Progenitor cell of endocrine pancreas (in vitro differentiated cells): ENCODE results near the gene CCDC146. TPM values are rescaled to one million over a fixed set of nuclear protein-coding genes. Genes with fewer than 3 reads are reported as not detected.

Experiments
- DNase-seq: peaks from one replicate; pipeline ENCODE4 v3.0.0; 2021; ENCODE audit warnings: low spot score; ENCODE audit not compliant: unreplicated experiment
- H3K27ac Mint-ChIP-seq: 2 replicates; pipeline ENCODE4 v1.8.0; 2021; ENCODE audit warnings: mild to moderate bottlenecking, moderate library complexity, mixed read lengths
- H3K27me3 Mint-ChIP-seq: 2 replicates; pipeline ENCODE4 v1.8.0; 2021; ENCODE audit warnings: mixed read lengths
- H3K36me3 Mint-ChIP-seq: 2 replicates; pipeline ENCODE4 v1.8.0; 2022; ENCODE audit warnings: mixed read lengths; ENCODE audit not compliant: insufficient read depth
- H3K4me1 Mint-ChIP-seq: 2 replicates; pipeline ENCODE4 v1.8.0; 2021; ENCODE audit warnings: low read depth, mixed read lengths
- H3K4me3 Mint-ChIP-seq: 2 replicates; pipeline ENCODE4 v1.8.0; 2021; ENCODE audit warnings: low read depth, mild to moderate bottlenecking, moderate library complexity, mixed read lengths
- H3K9me3 Mint-ChIP-seq: 2 replicates; pipeline ENCODE4 v1.8.0; 2021; ENCODE audit warnings: low read depth, mixed read lengths
- CTCF ChIP-seq: fragments of 200-600 bp; sonication (generic); IDR thresholded peaks from one replicate; pipeline ENCODE4 v1.5.0; 2021; ENCODE audit warnings: antibody characterized with exemption, mild to moderate bottlenecking; ENCODE audit not compliant: unreplicated experiment
- total RNA-seq: library from RNA; stranded (reverse); gene quantifications from 2 replicates; pipeline ENCODE4 v1.2.1, GENCODE V29; 2021

The CCDC146 gene
- total RNA-seq, 1 donor from 2014 or later, result 14.8 TPM

GRCh38 chr7:77258593-77258992 lies 136.2 kb downstream of the CCDC146 start:
- no peak overlapping the region for H3K4me3 Mint-ChIP-seq
- TF ChIP-seq CTCF, result no peak
- no peaks in the 10 kb centered on the region for H3K9me3 Mint-ChIP-seq
- no peak for DNase-seq
- H3K4me1 Mint-ChIP-seq, result no peaks in the 10 kb centered on the region
- H3K27me3 Mint-ChIP-seq, result no peaks in the 10 kb centered on the region
- no peak overlapping the region for H3K27ac Mint-ChIP-seq
- peaks cover 3% of the 10 kb centered on the region for H3K36me3 Mint-ChIP-seq

GRCh38 chr7:77262316-77262715 lies 139.9 kb downstream of the CCDC146 start:
- no peak overlapping the region for H3K27ac Mint-ChIP-seq
- no peaks in the 10 kb centered on the region for H3K9me3 Mint-ChIP-seq
- peaks cover 3% of the 10 kb centered on the region for H3K36me3 Mint-ChIP-seq
- no peak for TF ChIP-seq CTCF
- no peak overlapping the region for H3K4me3 Mint-ChIP-seq
- H3K4me1 Mint-ChIP-seq, result no peaks in the 10 kb centered on the region
- no peak for DNase-seq
- no peaks in the 10 kb centered on the region for H3K27me3 Mint-ChIP-seq

GRCh38 chr7:77265666-77266065 lies 143.3 kb downstream of the CCDC146 start:
- no peaks in the 10 kb centered on the region for H3K27me3 Mint-ChIP-seq
- no peak overlapping the region for H3K27ac Mint-ChIP-seq
- DNase-seq, result no peak
- no peaks in the 10 kb centered on the region for H3K4me1 Mint-ChIP-seq
- H3K36me3 Mint-ChIP-seq, result peaks cover 3% of the 10 kb centered on the region
- H3K4me3 Mint-ChIP-seq, result no peak overlapping the region
- no peaks in the 10 kb centered on the region for H3K9me3 Mint-ChIP-seq
- no peak for TF ChIP-seq CTCF

GRCh38 chr7:77266291-77266794 lies 143.9 kb downstream of the CCDC146 start:
- H3K27ac Mint-ChIP-seq, result no peak overlapping the region
- no peaks in the 10 kb centered on the region for H3K9me3 Mint-ChIP-seq
- DNase-seq, result no peak
- no peak overlapping the region for H3K4me3 Mint-ChIP-seq
- H3K4me1 Mint-ChIP-seq, result no peaks in the 10 kb centered on the region
- H3K27me3 Mint-ChIP-seq, result no peaks in the 10 kb centered on the region
- TF ChIP-seq CTCF, result no peak
- peaks cover 3% of the 10 kb centered on the region for H3K36me3 Mint-ChIP-seq

GRCh38 chr7:77269360-77270093 lies 147.1 kb downstream of the CCDC146 start:
- Mint-ChIP-seq H3K9me3 (no peaks in the 10 kb centered on the region), H3K27ac (no peak overlapping the region), H3K36me3 (peaks cover 1% of the 10 kb centered on the region), H3K4me3 (no peak overlapping the region), H3K27me3 (no peaks in the 10 kb centered on the region), H3K4me1 (no peaks in the 10 kb centered on the region)
- no peak for DNase-seq
- no peak for TF ChIP-seq CTCF
